ENCODE measurements around the gene ZC3H15.
"Not testable (repeated sequence)": the region's sequence is repeated elsewhere in the genome, so short reads cannot be mapped to it uniquely, and the experiment has no call there.

GRCh38 chr2:186439673-186440095, 46.4 kb upstream of the ZC3H15 start:
- TF ChIP-seq EP300 (IDR thresholded peaks at IDR 0.05; ENCODE audit: low read depth); POLR2A (IDR thresholded peaks at IDR 0.05): not testable (repeated sequence)
